LHCN-M2 (cell line): ENCODE measurements around the gene TNFSF11. TPM values are rescaled to one million over a fixed set of nuclear protein-coding genes. Genes with fewer than 3 reads are reported as not detected.
"Not testable (repeated sequence)": the region's sequence is repeated elsewhere in the genome, so short reads cannot be mapped to it uniquely, and the experiment has no call there.

Experiments used
- DNase-seq: peaks from one replicate; pipeline ENCODE4 v3.0.0-alpha.2; 2012; ENCODE audit warnings: low read depth
- polyA plus RNA-seq: library from polyadenylated mRNA; unstranded; fragments of >200 nt; gene quantifications from one replicate; pipeline ENCODE4 v1.2.1, GENCODE V29; 2012; ENCODE audit warnings: missing spikeins
- total RNA-seq: library from RNA; depleted of rRNA; stranded (reverse); fragments of >200 nt; gene quantifications from 2 replicates; pipeline ENCODE4 v1.2.3, GENCODE V29; 2014; rRNA removed

TNFSF11 gene
- not detected in 2 replicates for total RNA-seq
- polyA plus RNA-seq, result not detected

- DNase-seq, result no peak
Observed at GRCh38 chr13:42574011-42574410, at the start of gene TNFSF11. TSS of gene TNFSF11 (plus strand) at chr13:42574152. CDS start at chr13:42574304, 152 bp downstream.

DNA sequence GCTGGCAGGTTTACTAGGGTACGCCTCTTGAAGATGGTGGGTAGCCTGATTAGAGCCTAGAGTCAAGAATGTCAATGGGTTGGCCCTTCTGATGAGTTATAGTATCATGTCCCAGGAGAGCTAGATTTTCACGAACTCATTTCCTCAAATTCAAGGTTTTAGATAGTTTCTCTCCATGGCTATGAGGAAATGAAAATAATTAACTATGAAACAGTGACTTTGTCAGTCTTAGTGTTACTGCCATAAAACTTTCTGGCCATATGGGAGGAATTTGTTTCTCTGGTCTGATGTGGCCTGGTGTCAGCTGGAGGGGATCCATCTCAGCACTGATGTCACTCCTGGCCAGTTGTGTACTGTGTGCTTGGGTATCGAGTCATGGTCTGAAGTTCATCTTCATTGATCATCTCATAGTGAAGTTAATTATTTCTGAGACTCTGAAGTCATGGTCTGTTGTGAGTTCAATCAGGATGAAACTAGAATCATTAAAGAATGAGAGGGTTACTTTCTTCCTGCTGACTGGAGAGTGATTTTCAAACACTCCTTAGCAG, 49.4 kb upstream of the TNFSF11 start:
- DNase-seq, result no peak

- DNase-seq, result peak; percentile 80
Observed at GRCh38 chr13:42525035-42525504, 48.9 kb upstream of the TNFSF11 start.

DNA sequence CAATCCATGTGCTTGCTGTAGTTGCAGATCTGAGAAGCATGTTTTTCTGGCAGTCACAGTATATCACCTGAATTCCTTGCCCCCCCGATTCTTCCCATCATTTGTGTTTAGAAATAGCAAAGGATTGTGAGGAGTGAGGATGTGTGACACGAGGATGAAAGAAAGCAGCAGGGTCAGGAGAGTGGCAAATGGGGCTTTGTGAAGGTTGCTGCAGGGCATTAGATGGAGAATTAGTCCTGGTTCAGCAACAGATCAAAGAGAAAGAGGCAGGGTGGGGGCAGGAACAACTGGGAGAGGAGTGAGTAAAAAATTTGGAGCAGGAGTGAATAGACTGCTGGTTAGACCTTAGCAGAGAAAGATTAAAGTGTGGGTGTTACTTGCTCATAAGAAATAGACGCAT, 47.7 kb upstream of the TNFSF11 start:
- DNase-seq, result no peak

GRCh38 chr13:42526804-42527203, 47.1 kb upstream of the TNFSF11 start:
- DNase-seq, result no peak

DNA sequence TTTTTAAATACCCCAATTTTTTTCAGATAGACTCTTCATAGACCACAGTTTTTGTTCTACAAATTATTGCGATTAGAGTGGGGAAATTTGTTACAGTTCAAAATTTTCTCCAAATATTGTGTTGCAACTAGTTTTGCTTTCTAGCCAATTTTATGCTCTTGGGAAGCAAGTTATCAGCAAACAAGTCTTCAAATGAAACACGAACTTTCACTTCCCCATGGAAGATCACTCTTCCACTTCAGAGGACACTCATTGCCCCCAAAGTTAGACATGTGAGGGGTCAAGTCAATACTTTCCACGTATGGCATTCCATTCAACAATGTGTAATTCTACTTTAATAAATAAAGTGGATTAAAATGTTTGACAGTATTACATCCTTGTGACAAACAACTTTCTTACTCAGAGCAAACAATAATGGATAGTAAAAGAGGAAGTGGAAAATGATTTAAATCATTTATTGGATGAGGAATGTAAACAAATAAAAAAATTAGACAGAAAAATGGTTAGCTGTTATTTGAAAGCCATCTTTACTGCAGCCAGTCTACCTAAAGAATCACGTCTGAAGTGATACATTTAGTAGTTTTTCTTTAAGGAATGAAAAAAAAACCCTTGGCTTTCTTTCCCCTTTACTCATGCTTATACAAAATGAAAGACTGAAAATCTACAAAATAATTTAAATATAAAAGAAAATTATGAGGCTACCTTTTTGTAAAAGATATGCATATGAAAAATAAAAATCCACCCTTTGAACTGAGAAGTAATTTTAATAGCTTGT, 41.2 kb upstream of the TNFSF11 start:
- no peak for DNase-seq

DNA sequence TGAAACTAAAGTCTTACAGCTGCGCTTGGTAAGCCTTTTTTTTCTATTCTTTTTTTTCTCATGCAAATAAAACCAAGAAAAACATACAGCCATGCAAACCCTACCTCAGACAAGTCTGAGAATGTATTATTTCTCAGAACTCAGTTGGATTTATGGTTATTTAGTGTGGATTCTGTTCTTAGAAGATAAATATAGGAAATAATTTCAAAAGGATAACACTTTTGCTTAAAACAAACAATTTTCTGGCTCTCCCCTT, 40.7 kb upstream of the TNFSF11 start:
- no peak for DNase-seq

GRCh38 chr13:42534785-42535184, 39.2 kb upstream of the TNFSF11 start:
- no peak for DNase-seq

DNA sequence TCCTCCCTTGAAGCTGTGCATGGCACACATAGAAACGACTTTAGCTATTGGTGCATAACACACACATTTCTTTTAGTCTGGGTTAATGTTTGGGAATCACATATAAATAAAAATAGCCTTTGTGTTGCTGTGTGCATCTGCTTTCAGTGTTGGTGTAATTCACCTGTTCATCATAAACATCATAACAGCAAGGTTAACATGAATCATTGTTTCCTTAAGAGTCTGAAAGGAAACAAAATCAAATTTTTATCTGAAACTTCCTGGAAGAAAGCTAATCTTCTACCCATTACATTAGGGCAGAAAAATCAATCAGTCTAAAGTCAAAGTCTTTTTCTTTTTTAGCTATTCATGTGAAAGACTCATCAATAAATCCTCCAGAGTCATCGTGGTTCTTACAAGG, 35.0 kb upstream of the TNFSF11 start:
- DNase-seq, result no peak

DNA sequence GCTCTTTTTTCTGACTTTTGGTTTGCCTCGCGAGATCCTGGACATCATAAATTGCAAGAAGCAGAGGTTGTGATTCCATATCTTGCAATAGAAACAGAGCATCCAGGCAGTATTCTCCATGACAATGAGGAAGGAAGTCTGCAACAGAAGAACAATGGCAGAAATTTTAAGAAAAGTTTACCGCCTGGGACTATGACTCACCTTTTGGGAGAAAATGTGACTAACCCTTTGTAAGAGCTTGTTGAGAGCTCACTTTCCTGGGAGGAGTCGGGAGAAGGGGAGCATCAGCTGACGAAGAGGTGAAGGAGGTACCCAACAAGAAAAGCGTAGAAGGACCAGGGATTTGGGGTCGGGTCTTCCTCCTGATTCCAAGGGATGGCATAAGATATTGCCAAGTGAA, 34.3 kb upstream of the TNFSF11 start:
- DNase-seq, result peak; percentile 49

DNA sequence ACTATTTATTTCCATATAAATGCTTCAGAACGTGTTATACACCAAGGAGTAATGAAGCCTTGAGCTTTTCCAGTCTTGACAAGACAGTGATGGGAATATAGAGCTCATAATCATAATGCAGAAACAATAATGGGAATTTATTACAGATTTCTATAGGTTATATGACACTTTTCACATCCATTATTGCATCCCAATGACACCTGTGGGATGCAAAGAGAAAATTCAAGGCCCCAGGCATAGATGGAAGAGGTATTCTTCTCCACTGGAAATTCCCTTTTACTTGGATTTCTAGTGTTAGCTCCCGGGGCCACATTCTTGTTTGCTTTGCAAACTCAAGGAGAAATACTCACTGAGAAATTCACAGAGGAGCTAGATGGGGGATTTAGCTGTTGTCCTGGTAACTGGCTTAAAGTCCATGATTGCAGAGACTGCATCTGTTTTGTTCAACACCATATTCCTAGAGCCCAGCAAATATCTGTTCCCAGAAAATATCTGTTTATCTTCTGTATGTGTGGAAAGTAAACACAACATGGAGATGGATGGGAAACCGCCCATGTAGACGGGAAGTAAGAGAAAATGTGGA, 30.6 kb upstream of the TNFSF11 start:
- no peak for DNase-seq

GRCh38 chr13:42544246-42544926, 29.6 kb upstream of the TNFSF11 start:
- no peak for DNase-seq

GRCh38 chr13:42545842-42546241, 28.1 kb upstream of the TNFSF11 start:
- no peak for DNase-seq

DNA sequence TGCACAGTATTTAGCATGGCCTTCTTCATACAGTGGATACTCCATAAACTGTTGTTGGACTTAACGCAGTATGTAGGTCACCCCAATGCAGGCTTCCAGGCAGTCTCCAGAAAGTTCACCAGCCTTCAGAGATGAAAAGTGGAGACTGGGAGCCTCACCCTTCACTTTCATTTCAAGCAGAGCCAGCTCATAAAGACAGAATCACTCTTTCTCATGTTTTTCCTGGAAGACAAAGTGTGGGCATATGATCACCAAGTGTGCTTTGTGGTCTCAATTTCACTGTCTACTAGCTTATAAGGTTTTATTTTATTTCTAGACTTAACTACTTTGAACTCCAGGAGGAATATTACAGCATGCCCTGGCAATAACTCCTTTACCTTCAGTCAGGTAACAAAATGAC, 26.3 kb upstream of the TNFSF11 start:
- DNase-seq, result no peak

DNA sequence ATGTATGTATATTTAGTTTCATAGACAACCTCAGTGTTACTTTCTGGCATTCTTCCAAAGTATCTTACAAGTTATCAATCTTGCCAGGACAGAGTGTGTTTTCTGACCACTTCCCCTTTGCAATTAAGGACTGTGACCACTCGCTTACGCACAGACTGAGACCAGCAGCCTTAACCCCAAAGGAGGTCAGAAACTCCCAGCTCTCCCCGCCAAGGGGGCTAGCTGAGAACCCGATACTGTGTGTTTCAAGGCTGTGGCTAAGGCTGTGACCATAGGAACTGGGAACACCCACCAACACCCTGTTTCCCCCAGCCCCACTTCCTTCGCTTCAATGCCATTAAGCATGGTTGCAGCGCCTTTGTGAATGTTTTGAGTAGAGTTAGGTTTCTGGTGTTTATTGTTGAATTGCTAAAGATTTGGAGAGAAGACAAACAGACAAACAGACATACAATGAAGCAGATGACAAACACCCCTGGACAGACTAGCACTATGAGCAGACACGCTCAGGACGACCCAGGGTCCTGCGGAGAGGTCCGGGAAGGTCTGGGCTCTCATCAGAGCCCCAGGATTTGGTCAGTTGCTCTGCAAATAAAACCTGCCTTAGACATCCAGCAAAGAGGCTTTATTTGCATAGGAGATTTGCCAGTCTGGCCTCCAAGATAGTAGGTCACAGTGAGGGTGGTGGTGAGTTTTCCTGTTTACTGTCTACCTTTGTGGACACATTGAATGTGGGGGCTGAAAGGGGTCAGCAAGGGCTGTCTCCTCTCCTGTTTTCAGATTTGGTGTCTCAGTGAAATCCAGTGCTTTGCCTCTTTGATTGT, 25.0 kb upstream of the TNFSF11 start:
- peak; percentile 36 for DNase-seq

DNA sequence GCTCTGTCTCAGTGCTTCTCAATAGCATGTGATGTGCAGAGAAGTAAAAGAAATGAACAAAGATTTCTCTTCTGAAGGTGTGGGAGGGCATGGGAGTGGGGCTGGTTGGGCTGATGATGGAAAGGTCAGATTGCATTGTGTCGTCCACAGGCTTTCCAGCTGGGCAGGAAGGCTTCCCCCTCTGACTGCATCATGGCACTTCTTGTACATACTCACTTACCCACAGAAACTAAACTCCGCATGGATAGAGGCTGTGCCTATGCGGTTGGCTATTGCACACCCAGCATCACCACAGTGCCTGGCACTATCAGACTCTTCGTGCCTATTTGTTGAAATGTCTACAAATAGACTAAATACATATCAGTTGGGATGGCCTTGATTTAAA, 24.4 kb upstream of the TNFSF11 start:
- DNase-seq, result no peak

DNA sequence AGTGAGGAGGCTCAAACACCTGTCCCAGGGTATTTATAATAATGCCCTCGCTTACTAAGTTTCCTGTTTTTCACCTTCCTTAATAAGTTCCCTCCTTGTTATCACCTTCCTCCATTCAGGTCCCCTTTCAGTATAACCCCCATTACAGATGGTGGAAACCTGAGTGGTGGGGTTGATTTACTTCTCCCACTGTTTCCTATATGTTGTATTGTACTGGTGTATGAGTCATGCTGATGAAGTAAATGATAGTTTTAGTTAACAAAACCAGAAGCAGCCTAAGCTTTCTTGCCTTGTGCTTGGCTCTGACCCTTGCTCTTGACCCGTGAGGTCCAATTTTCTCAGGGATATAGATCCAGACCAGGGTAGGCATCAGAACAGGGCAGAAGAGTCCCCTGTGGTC, 22.3 kb upstream of the TNFSF11 start:
- DNase-seq, result no peak

DNA sequence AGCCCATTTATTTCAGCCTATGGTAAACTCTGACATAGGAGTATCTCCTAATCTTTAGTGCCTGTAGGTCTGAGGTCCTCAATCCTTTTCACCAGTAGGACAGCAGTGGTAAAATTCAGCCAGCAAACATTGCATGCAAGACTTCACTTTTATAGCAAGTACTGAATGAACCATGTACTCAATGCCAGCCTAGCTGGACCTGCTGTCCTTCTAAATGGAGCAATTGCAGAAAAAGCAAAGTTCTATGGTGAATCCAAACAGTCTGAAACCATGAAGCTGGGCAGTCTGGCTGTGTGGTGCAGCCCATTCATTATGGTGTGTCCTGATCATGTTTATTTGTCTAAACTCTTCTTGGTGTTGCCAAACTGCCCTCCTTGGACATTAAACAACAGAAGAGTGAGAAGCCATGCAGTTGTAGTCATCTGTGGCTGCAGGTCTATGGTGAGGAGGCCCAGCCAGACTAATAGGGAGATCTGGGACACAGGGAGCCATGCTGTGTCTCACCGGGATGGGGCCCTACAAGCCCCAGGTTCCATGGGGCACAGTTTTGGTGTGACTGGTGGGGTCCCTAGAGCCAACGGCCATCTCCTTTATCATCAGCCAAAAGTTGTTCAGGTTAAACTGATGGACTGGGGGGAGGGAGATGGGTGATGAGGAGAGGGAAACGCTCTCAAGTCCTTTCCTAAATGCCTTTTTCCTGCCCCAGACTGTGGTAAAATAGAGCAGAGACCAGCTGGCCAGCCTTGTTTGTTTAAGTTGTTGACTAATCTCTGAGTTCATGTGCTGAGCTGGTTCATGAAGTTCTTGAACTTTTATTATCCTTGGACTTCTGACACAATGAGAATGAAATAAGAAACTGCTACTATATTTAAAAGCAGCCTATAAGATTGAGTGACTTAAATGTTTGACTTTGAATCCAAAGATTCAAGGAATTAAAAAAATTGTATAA, 20.6 kb upstream of the TNFSF11 start:
- DNase-seq, result peak; percentile 88

DNA sequence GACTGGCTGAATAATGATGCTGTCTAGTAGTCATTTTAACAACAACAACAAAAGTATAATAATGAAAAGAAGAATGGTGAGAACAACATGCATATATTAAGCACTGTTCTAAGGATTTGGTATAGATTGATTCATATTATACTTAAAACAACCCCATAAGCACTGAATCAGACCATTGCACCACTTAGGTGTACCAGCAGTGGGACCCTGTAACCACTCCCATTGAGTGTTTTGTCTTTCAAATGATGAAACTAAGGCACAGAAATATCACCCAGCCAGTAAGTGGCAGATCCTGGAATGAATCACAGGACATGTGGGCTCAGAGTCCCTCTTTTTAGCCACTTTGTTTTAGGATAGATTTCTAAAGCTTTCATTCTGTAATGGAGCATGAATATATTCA, 14.9 kb upstream of the TNFSF11 start:
- no peak for DNase-seq

- not testable (repeated sequence) for DNase-seq
Observed at GRCh38 chr13:42559573-42560218, 14.3 kb upstream of the TNFSF11 start.
